ENCODE data around the gene CLK1.

CLK1 gene

DNA sequence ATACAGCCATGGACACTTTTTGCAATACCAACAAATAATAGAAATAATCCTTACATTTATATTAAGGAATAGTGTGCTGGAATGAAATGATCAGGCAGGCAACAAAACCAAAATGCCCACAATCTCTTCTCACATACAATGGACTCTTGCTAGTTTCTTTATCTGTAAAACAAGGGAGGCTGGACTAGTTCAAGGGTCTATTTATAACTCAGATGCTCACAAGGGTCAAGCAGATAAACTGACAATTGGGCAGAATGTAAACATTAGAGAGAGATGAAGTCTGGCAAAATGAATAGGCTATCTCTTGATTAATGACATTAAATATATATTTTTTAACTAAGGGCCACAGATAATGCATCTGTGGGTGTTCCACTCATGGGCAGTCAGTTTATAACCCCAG, 13.0 kb upstream of the CLK1 start:
- Histone ChIP-seq H3K36me3 (ENCODE audit: low read length) (peaks cover 39% of the 10 kb centered on the region; the same call in 1 of the 2 replicates), H4K20me1 (ENCODE audit: low read depth, low read length) (no peaks in the 10 kb centered on the region), H3K9me3 (ENCODE audit: insufficient read depth, low read length) (no peaks in the 10 kb centered on the region), H3K4me2 (ENCODE audit: low read depth, low read length, poor library complexity, severe bottlenecking) (no peak overlapping the region), H3K27ac (ENCODE audit: low read depth, low read length) (no peak overlapping the region), H3K9me2 (replicated peaks; ENCODE audit: insufficient read depth, low read length) (no peaks in the 10 kb centered on the region), H3F3A (ENCODE audit: insufficient read depth) (no peaks in the 10 kb centered on the region), H2AFZ (ENCODE audit: low read depth, low read length, severe bottlenecking) (no peak overlapping the region), H3K27me3 (ENCODE audit: low read length) (no peaks in the 10 kb centered on the region), H3K4me3 (ENCODE audit: insufficient read depth, low read length, poor library complexity, severe bottlenecking) (no peak overlapping the region), H3K79me2 (ENCODE audit: insufficient read depth, low read length) (no peaks in the 10 kb centered on the region), H3K9ac (ENCODE audit: low read length) (no peak overlapping the region)
- TF ChIP-seq EZH2phosphoT487 (conservative IDR thresholded peaks at IDR 0.05; ENCODE audit: low read length) = no peak
- TF ChIP-seq, protein P1, sequence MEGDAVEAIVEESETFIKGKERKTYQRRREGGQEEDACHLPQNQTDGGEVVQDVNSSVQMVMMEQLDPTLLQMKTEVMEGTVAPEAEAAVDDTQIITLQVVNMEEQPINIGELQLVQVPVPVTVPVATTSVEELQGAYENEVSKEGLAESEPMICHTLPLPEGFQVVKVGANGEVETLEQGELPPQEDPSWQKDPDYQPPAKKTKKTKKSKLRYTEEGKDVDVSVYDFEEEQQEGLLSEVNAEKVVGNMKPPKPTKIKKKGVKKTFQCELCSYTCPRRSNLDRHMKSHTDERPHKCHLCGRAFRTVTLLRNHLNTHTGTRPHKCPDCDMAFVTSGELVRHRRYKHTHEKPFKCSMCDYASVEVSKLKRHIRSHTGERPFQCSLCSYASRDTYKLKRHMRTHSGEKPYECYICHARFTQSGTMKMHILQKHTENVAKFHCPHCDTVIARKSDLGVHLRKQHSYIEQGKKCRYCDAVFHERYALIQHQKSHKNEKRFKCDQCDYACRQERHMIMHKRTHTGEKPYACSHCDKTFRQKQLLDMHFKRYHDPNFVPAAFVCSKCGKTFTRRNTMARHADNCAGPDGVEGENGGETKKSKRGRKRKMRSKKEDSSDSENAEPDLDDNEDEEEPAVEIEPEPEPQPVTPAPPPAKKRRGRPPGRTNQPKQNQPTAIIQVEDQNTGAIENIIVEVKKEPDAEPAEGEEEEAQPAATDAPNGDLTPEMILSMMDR (IDR thresholded peaks at IDR 0.05; ENCODE audit: insufficient read depth, low read length, poor library complexity, severe bottlenecking) = no peak

DNA sequence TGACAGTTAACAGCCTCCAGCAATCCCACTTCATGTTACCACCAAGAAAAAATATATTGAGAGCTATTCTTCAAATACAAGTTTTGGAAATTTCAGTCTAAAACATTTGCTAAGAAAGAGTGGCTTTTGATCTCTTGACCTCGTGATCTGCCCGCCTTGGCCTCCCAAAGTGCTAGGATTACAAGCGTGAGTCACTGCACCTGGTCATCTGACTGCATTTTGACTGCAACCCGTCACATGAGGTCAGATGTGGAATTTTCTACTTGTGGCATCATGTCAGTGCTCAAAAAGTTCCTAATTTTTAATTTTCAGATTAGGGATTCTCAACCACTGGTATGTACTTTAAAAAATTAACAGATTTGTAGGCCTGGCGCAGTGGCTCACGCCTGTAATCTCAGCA, 9.1 kb upstream of the CLK1 start:
- Histone ChIP-seq H3K4me3 (ENCODE audit: insufficient read depth, low read length, poor library complexity, severe bottlenecking) (no peak overlapping the region), H3K36me3 (ENCODE audit: low read length) (peaks cover 19% of the 10 kb centered on the region; the same call in 1 of the 2 replicates), H3K9me3 (ENCODE audit: insufficient read depth, low read length) (no peaks in the 10 kb centered on the region), H3K9me2 (replicated peaks; ENCODE audit: insufficient read depth, low read length) (no peaks in the 10 kb centered on the region), H3K79me2 (ENCODE audit: insufficient read depth, low read length) (no peaks in the 10 kb centered on the region), H3K9ac (ENCODE audit: low read length) (no peak overlapping the region), H3F3A (ENCODE audit: insufficient read depth) (no peaks in the 10 kb centered on the region; the same call in 1 of the 2 replicates), H2AFZ (ENCODE audit: low read depth, low read length, severe bottlenecking) (no peak overlapping the region), H3K4me2 (ENCODE audit: low read depth, low read length, poor library complexity, severe bottlenecking) (no peak overlapping the region), H3K27ac (ENCODE audit: low read depth, low read length) (no peak overlapping the region), H3K27me3 (ENCODE audit: low read length) (no peaks in the 10 kb centered on the region), H4K20me1 (ENCODE audit: low read depth, low read length) (no peaks in the 10 kb centered on the region)
- no peak for TF ChIP-seq EZH2phosphoT487 (conservative IDR thresholded peaks at IDR 0.05; ENCODE audit: low read length)
- TF ChIP-seq, protein P1 (IDR thresholded peaks at IDR 0.05; ENCODE audit: insufficient read depth, low read length, poor library complexity, severe bottlenecking) = no peak

DNA sequence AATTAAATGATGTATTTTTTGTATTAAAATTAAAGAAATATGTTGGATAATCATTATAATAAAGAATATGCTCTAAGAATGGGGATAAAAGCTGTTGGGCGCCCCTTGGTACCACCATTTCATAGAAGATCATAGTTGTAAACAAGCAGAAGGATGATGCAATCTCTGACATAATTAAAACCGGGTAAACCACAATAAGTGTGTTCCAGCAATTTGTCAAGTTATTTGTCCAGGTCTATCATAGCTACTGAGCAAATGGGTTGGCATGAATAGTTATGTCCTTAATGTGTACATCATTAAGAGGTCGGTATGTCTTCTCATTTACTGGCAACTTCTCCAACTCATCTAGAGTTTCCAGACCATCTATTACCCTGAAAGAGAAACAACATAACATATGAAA, 6.7 kb upstream of the CLK1 start:
- Histone ChIP-seq H3K9ac (ENCODE audit: low read length) (no peak overlapping the region), H2AFZ (ENCODE audit: low read depth, low read length, severe bottlenecking) (no peak overlapping the region), H3K27me3 (ENCODE audit: low read length) (no peaks in the 10 kb centered on the region), H3K36me3 (ENCODE audit: low read length) (peaks cover 12% of the 10 kb centered on the region; the same call in 1 of the 2 replicates), H3K9me3 (ENCODE audit: insufficient read depth, low read length) (no peaks in the 10 kb centered on the region), H3K27ac (ENCODE audit: low read depth, low read length) (no peak overlapping the region), H3F3A (ENCODE audit: insufficient read depth) (peaks cover 5% of the 10 kb centered on the region), H3K9me2 (replicated peaks; ENCODE audit: insufficient read depth, low read length) (no peaks in the 10 kb centered on the region), H3K4me2 (ENCODE audit: low read depth, low read length, poor library complexity, severe bottlenecking) (no peak overlapping the region), H4K20me1 (ENCODE audit: low read depth, low read length) (no peaks in the 10 kb centered on the region), H3K4me3 (ENCODE audit: insufficient read depth, low read length, poor library complexity, severe bottlenecking) (no peak overlapping the region), H3K79me2 (ENCODE audit: insufficient read depth, low read length) (no peaks in the 10 kb centered on the region)
- TF ChIP-seq, protein P1 (IDR thresholded peaks at IDR 0.05; ENCODE audit: insufficient read depth, low read length, poor library complexity, severe bottlenecking) = no peak
- no peak for TF ChIP-seq EZH2phosphoT487 (conservative IDR thresholded peaks at IDR 0.05; ENCODE audit: low read length)
